Lower leg skin (tissue), 4 donors: Measurements from ENCODE around the gene MPRIP. TPM values are rescaled to one million over a fixed set of nuclear protein-coding genes. Genes with fewer than 3 reads are reported as not detected.
A peak's percentile ranks its signal among the peaks of the same experiment; 100 is the strongest.

ENCODE experiments used
- DNase-seq, 2 donors: peaks; one replicate each; pipeline ENCODE4 v3.0.0-alpha.2; 2019; ENCODE audit warnings: low spot score in 2 of 2
- H3K4me3 ChIP-seq: fragments of 200-600 bp; sonication (generic); 2 replicates; pipeline ENCODE4 v1.5.1; 2017; ENCODE audit warnings: mild to moderate bottlenecking, low read depth; ENCODE audit not compliant: poor library complexity, severe bottlenecking
- CTCF ChIP-seq, 3 donors: fragments of 450-650 bp; IDR thresholded peaks; one replicate each; pipeline ENCODE4 v1.5.1; 2016; ENCODE audit warnings: antibody characterized with exemption in 3 of 3, mild to moderate bottlenecking in 3 of 3, moderate library complexity in 2 of 3
- POLR2A ChIP-seq, 2 donors: fragments of 450-650 bp; IDR thresholded peaks; one replicate each; pipeline ENCODE4 v1.6.1; 2016 to 2017; ENCODE audit warnings: antibody characterized with exemption in 2 of 2, mild to moderate bottlenecking in 1 of 2, moderate library complexity in 1 of 2
- WGBS, 2 donors: methylation state at CpG; one replicate each; pipeline ENCODE4 v1.1.5; 2018; 5-methylcytosine and 5-hydroxymethylcytosine counted together
- intact Hi-C: fragments of 100-400 bp; cut with DNase I; formaldehyde crosslinking; loops from one replicate; pipeline ENCODE4 v1.15.0; 2023; ENCODE audit warnings: low total_unique reads
- total RNA-seq, 4 donors: library from RNA; depleted of rRNA; stranded (reverse); fragments of >200 nt; gene quantifications; one replicate each; pipeline ENCODE4 v1.1.0, GENCODE V29; 2016

The MPRIP gene
- total RNA-seq, 4 donors from 2014 or later = 128 to 217 (median 141) TPM

- WGBS, 2 donors = 87 to 93% methylated on average over 12 of the region's 12 CpGs
- intact Hi-C loops = no loop called here
- DNase-seq = no peak
- H3K4me3 ChIP-seq = no peak overlapping the region
- TF ChIP-seq CTCF (IDR thresholded peaks at IDR 0.05) (no peak), POLR2A (IDR thresholded peaks at IDR 0.05) (no peak)
These were observed 134.9 kb downstream of the MPRIP start for GRCh38 chr17:17177176-17177575.

- TF ChIP-seq POLR2A (IDR thresholded peaks at IDR 0.05) = no peak
- no peak for TF ChIP-seq CTCF (IDR thresholded peaks at IDR 0.05)
- 81 to 89% methylated on average over 2 of the region's 2 CpGs for WGBS, 2 donors
These were observed 137.1 kb downstream of the MPRIP start for GRCh38 chr17:17179371-17179827.

GRCh38 chr17:17180141-17180603, 137.9 kb downstream of the MPRIP start:
- intact Hi-C loops = no loop called here
- WGBS, 2 donors = 44 to 65% methylated on average over 7 to 9 of the region's 9 CpGs
- TF ChIP-seq POLR2A (IDR thresholded peaks at IDR 0.05) = no peak
- TF ChIP-seq CTCF (IDR thresholded peaks at IDR 0.05) = no peak
- DNase-seq = peak; percentile 59 to 89
- no peak overlapping the region for H3K4me3 ChIP-seq

More at GRCh38 chr17:17179371-17179827, 137.1 kb downstream of the MPRIP start:
- intact Hi-C loops = no loop called here
- H3K4me3 ChIP-seq = no peak overlapping the region
- no peak for DNase-seq

GRCh38 chr17:17180741-17181525, 138.7 kb downstream of the MPRIP start:
- no peak overlapping the region for H3K4me3 ChIP-seq

More at GRCh38 chr17:17180741-17181525, 138.7 kb downstream of the MPRIP start:
- WGBS, 2 donors = 79 to 85% methylated on average over 13 of the region's 13 CpGs
- no peak for DNase-seq
- intact Hi-C loops = no loop called here
- TF ChIP-seq CTCF (IDR thresholded peaks at IDR 0.05) = no peak
- no peak for TF ChIP-seq POLR2A (IDR thresholded peaks at IDR 0.05)
